ENCODE measurements around the gene ELOA.

ELOA gene, protein sequence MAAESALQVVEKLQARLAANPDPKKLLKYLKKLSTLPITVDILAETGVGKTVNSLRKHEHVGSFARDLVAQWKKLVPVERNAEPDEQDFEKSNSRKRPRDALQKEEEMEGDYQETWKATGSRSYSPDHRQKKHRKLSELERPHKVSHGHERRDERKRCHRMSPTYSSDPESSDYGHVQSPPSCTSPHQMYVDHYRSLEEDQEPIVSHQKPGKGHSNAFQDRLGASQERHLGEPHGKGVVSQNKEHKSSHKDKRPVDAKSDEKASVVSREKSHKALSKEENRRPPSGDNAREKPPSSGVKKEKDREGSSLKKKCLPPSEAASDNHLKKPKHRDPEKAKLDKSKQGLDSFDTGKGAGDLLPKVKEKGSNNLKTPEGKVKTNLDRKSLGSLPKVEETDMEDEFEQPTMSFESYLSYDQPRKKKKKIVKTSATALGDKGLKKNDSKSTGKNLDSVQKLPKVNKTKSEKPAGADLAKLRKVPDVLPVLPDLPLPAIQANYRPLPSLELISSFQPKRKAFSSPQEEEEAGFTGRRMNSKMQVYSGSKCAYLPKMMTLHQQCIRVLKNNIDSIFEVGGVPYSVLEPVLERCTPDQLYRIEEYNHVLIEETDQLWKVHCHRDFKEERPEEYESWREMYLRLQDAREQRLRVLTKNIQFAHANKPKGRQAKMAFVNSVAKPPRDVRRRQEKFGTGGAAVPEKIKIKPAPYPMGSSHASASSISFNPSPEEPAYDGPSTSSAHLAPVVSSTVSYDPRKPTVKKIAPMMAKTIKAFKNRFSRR

DNA sequence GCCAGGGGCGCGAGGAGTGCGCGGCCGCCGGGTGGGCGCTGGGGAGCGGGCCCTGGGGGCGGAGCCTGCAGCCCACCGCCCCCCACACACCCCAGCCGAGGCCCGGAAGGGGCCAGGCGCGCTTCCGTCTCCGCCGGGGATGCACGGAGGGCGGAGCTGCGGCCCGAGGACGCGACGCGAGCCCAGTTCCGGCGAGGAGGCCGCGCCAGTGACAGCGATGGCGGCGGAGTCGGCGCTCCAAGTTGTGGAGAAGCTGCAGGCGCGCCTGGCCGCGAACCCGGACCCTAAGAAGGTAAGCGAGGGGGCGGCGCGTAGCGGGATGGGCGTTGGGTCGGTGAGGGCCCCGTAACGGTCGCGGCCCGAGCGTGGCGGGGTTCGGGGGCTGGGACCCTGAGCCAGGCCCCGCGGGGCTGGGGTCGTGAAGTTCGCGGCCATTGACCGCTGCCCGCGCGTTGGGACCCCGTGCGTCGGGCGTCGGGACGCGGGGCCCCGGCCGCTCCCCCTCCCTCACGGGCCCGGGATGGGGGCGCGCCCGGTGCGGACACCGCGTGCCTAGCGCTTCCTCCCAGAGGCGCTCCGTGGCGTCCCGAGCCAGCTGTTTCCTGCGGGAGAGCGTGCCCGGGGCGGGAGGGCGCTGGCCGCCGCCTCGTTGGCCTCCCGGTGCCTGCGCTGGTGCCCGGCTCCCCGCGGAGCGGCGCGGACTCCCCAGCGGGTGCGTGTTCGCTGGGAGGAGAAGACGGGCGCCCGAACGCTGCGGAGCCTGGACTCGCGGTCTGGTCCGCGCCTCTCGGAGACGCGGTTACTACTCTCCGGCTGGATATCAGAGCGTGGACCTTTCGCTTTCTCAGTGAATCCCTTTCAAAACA is at the start of gene ELOA:
Gene ELOA (plus strand): TSS at position 185 of the 866 bp plus-strand sequence. CDS start 33 bp downstream, at position 218.
- in situ Hi-C loops (cut with MboI; ENCODE audit: low sequenced_read_pairs) = no loop called here

DNA sequence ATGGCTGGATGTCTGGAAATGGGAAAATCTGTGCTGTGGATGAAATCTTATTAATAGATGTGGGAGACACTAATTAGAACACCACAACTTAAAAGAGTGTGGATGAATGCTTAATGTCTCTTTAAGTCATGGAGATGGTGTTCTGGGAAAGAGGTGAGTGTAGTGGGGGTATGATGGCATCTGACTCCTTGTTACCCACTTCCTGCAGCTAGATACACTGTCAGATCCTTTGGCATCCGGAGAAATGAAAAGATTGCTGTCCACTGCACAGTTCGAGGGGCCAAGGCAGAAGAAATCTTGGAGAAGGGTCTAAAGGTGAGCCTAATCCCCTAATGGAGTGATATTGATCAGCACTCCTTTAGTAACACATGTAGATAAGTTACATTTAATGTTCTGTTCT is 49.7 kb upstream of the ELOA start:
- in situ Hi-C loops (cut with MboI; ENCODE audit: low sequenced_read_pairs) = no loop called here

DNA sequence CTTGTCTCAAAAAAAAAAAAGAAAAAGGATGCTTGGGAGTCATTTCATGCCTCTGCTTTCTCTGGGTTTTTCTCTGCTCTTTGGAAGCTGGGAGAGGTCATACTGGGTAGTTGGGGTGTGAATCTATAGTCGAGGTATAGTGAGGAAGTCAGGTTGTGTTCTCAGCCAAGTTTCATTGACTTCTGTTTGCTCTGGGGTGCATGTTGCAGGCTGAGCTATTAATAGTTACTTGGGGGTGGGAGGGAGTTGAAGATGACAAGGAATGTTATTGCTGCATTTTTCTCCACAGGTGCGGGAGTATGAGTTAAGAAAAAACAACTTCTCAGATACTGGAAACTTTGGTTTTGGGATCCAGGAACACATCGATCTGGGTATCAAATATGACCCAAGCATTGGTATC is 48.9 kb upstream of the ELOA start:
- in situ Hi-C loops (cut with MboI; ENCODE audit: low sequenced_read_pairs) = no loop called here

DNA sequence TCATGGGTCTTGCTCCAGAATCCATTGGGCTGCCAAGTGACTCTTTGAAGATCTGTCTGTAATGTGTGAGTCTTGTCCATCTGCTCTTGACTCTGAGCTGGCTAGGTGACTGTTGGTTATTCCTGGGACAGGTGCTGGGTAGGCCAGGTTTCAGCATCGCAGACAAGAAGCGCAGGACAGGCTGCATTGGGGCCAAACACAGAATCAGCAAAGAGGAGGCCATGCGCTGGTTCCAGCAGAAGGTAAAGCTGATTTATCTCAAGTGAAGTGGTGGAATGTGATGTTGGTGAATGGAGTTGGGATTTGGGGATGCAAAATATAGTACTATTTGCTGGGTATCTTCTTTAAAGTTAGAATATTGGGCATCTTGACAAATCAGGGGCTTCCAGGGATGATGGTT is 47.6 kb upstream of the ELOA start:
- in situ Hi-C loops (cut with MboI; ENCODE audit: low sequenced_read_pairs) = no loop called here

DNA sequence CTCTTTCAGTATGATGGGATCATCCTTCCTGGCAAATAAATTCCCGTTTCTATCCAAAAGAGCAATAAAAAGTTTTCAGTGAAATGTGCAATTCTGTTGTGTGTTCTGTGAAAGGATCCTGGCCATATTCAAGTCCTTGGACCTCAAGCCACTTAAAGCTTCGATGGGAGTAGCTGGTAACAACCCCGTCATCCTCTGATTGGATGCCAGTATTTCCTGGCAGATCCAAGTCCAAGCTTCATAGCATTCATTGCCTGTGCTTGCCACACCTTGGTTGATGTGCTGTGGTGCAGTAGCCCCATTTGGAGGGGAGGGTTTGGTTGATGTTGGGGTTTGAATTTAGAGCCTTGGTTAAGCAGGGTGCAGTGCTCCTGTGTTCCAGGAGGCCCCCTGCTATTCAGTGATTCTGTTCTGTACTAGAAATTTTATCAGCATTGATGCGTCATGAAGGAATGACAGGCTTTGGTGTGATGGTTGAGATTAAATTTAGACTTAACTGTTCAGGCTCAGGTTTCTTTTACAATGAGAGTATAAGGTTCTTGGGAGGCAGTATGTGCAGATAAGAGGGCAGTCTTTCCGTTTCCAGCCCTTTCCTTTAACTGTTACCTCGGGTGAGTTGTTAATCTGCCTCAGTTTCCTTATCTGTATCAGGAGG is 46.8 kb upstream of the ELOA start:
- in situ Hi-C loops (cut with MboI; ENCODE audit: low sequenced_read_pairs) = no loop called here

DNA sequence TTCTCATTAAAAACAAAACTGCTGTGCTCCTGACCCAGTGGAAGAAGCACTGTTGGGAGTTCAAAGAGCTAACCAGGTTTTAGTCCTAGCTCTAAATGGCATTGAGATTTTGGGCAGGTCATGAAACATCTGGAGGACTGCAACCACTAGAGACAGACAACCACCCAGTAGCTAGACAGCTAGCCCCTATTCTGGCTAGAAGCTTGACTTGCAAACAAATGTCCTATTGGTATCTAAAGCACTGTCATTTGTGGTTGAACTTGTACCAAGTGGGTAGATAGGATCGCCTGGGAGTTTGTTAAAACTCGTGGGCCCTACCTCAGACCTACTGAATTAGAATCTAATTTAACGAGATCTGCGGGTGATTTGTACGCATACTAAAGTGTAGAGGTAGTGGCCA is 44.8 kb upstream of the ELOA start:
- in situ Hi-C loops (cut with MboI; ENCODE audit: low sequenced_read_pairs) = no loop called here

DNA sequence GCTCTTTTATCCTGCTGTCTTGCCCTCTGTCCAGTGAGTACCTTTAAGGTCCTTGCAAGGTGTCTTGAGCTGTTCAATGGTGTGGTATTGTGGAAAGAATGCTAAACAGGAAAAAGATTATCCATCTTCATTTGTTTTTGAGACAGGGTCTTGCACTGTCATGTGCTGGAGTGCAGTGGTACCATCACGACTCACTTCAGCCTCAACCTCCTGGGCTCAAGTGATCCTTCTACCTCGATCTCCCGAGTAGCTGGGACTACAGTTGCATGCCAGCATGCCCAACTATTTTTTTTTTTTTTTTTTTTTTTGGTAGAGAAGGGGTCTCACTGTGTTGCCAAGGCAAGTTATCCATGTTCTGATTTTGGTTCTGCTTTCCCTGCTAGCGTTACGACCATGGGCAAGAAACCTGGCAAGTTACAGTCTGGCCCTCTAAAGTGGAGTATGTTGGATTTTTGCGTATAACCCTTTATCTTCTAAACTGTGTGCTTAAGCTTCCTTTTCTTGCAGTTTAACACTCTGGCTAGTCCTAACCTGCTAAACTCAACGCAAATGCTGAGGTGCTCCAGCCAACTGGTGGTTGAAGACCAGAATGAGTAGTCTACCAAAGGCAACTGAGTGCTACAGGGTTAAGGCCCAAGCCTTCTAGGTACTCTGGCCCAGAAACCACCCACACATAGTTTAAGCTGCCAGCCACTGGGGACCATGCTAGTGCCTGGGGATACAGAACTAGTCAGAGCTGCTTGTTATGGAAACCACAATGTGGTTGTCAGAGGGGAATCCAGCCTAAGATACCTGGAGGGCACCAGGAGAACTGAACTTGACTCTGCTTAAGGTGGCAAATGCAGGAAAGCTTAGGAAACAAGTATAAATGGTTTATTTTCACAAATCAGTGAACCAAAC is 43.7 kb upstream of the ELOA start:
- in situ Hi-C loops (cut with MboI; ENCODE audit: low sequenced_read_pairs) = no loop called here

DNA sequence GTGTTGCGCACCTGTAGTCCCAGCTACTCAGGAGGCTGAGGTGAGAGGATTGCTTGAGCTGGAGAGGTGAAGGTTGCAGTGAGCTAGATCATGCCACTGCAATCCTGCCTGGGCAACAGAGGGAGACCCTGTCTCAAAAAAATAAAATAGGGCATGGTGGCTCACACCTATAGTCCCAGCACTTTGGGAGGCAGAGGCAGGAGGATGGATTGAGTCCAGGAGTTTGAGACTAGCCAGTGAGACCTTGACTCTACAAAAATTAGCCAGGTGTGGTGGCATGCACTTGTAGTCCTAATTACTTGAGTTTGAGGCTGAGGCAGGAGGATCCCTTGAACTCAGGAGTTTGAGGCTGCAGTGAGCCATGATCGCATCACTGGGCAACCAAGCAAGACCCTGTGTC is 42.0 kb upstream of the ELOA start:
- in situ Hi-C loops (cut with MboI; ENCODE audit: low sequenced_read_pairs) = no loop called here

- in situ Hi-C loops (cut with MboI; ENCODE audit: low sequenced_read_pairs) = no loop called here
These were observed 41.3 kb upstream of the ELOA start for GRCh38 chr1:23701996-23702395.

GRCh38 chr1:23704834-23705495 is 38.3 kb upstream of the ELOA start:
- in situ Hi-C loops (cut with MboI; ENCODE audit: low sequenced_read_pairs) = no loop called here

DNA sequence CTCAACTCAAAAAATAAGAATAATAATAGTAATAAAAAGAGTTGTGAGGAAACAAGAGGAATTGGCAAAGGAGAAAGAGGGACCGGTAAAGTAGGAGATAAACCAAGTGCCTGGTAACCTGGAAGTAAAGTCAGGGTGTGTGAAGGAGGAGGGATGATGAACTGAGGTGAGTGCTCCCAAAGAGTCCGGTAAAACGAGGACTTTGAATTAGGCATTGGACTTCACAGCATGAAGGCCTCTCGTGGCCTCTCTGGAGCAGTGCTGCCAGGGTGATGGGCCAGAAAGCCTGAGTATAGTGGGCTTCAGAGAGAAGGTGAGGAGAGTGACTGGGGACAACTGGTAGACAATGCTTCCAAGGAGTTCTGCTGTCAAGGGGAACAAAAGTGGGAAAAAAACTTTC is 34.0 kb upstream of the ELOA start:
- in situ Hi-C loops (cut with MboI; ENCODE audit: low sequenced_read_pairs) = no loop called here

DNA sequence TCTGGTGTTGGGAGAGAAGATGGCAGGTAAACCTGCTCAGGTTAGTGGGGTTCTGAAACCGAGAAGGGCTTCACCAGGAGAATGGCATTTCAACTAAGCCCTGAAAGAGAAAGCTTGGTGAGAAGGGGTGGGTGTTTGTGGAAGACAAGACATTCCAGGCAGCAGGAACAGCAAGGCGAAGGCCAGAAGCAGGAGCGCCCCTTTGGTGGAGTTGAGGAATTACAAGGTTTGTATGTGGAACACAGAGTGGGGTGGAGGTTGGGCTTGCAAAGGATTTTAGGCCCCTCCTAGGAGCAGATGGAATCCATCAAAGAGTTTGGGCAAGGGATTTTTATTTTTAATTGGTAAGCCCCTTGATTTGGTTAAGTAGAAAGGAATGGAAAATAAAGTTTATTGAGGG is 24.8 kb upstream of the ELOA start:
- in situ Hi-C loops (cut with MboI; ENCODE audit: low sequenced_read_pairs) = no loop called here

GRCh38 chr1:23719162-23719820 is 24.0 kb upstream of the ELOA start:
- in situ Hi-C loops (cut with MboI; ENCODE audit: low sequenced_read_pairs) = no loop called here

DNA sequence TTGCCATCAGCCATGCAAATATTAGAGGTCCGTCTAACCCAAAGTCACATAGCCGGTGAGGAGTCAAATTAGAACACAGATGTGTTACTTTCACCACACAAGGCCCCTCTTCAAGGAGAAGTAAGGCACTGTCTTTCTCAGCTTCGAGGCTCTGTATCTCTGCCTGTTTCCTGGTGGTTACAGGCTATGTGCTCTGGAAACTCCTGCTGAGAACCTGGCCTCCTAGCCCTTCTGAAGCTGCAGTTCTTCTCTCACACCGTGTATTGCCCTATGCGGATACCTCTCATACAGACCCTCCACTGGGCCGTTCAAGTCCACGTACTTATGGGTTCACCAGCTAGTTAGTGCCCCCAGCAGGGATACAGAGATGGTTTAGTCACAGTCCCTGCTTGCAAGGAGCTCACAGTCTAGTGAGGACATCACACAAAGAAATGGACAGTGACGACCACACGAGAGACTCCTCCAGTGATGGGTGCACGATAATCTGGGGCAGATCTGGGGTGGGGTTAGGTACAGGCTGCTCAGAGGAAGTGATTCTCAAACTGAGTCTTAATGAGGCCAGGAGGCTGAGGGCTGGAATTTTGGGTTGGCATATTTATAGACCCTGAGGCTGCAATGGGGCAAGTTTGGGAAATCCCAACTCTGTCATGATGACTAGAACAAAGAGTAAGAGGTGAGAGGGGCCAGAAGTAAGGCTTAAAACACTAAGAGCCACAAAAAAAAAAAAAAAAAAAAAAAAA is 22.8 kb upstream of the ELOA start:
- in situ Hi-C loops (cut with MboI; ENCODE audit: low sequenced_read_pairs) = no loop called here

- in situ Hi-C loops (cut with MboI; ENCODE audit: low sequenced_read_pairs) = no loop called here
These were observed 20.6 kb upstream of the ELOA start for GRCh38 chr1:23722652-23723051.

GRCh38 chr1:23726686-23727085 is 16.6 kb upstream of the ELOA start:
- in situ Hi-C loops (cut with MboI; ENCODE audit: low sequenced_read_pairs) = no loop called here

DNA sequence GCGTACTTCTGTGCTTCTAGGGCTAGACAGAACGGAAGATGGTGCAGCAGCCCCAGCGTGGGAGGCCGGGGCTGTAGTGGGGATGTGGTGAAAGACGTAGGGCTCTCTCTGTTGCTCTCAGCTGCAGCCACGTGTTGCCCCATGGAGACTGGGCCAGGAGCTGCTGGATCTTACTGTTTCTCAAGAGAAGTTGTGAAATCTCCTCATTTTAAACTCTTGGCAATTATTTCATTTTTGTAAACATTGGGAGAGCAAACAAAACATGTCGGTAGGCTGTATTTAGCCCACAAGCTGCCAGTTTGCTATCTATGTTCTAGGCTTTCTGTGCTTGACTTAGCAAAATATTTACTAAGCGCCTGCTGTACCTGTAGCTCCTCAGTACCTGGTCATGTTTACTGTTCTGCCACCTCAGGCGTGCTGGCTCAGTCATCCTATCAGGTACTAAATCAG is 15.9 kb upstream of the ELOA start:
- in situ Hi-C loops (cut with MboI; ENCODE audit: low sequenced_read_pairs) = no loop called here
